Neural progenitor cell (in vitro differentiated cells): Measurements from ENCODE around the gene IFNA10. TPM values are rescaled to one million over a fixed set of nuclear protein-coding genes. Genes with fewer than 3 reads are reported as not detected.
"Not testable (repeated sequence)": the region's sequence is repeated elsewhere in the genome, so short reads cannot be mapped to it uniquely, and the experiment has no call there.

Experiments used
- DNase-seq: peaks from one replicate; pipeline ENCODE4 v3.0.0-alpha.2; 2016; ENCODE audit warnings: low spot score
- H2AFZ ChIP-seq: fragments of 200-600 bp; sonication (generic); replicated peaks from 2 replicates; pipeline ENCODE4 v1.6.1; 2016; ENCODE audit warnings: antibody characterized with exemption
- H3F3A ChIP-seq: fragments of 200-600 bp; sonication (generic); 2 replicates; pipeline ENCODE4 v1.6.1; 2016; ENCODE audit warnings: antibody characterized with exemption, low read depth
- H3K27ac ChIP-seq: fragments of 200-600 bp; sonication (generic); 2 replicates; pipeline ENCODE4 v1.5.1; 2016; ENCODE audit warnings: mild to moderate bottlenecking
- H3K27me3 ChIP-seq: fragments of 200-600 bp; sonication (generic); 2 replicates; pipeline ENCODE4 v1.6.1; 2016; ENCODE audit warnings: mild to moderate bottlenecking, moderate library complexity
- H3K36me3 ChIP-seq: fragments of 200-600 bp; sonication (generic); 2 replicates; pipeline ENCODE4 v1.5.1; 2016
- H3K4me1 ChIP-seq: fragments of 200-600 bp; sonication (generic); 2 replicates; pipeline ENCODE4 v1.6.1; 2016; ENCODE audit warnings: mixed run types
- H3K4me2 ChIP-seq: fragments of 200-600 bp; sonication (generic); 2 replicates; pipeline ENCODE4 v1.6.1; 2016
- H3K4me3 ChIP-seq: fragments of 200-600 bp; sonication (generic); 2 replicates; pipeline ENCODE4 v1.5.1; 2016
- H3K79me2 ChIP-seq: fragments of 200-600 bp; sonication (generic); 2 replicates; pipeline ENCODE4 v1.6.1; 2016; ENCODE audit warnings: low read depth
- H3K9ac ChIP-seq: fragments of 200-600 bp; sonication (generic); 2 replicates; pipeline ENCODE4 v1.6.1; 2016
- H3K9me3 ChIP-seq: fragments of 200-600 bp; sonication (generic); 2 replicates; pipeline ENCODE4 v1.5.1; 2016; ENCODE audit warnings: low read depth
- H4K20me1 ChIP-seq: fragments of 200-600 bp; sonication (generic); 2 replicates; pipeline ENCODE4 v1.6.1; 2016; ENCODE audit warnings: low read depth
- H3K27ac Mint-ChIP-seq: 3 replicates; pipeline ENCODE4 v1.8.0; 2021; ENCODE audit warnings: mixed read lengths
- H3K27me3 Mint-ChIP-seq: 2 replicates; pipeline ENCODE4 v1.8.0; 2022; ENCODE audit warnings: low read depth, mild to moderate bottlenecking, inconsistent platforms, moderate library complexity, mixed read lengths; ENCODE audit not compliant: insufficient read depth
- H3K36me3 Mint-ChIP-seq: 3 replicates; pipeline ENCODE4 v1.8.0; 2021; ENCODE audit warnings: mixed read lengths
- H3K4me1 Mint-ChIP-seq: 3 replicates; pipeline ENCODE4 v1.8.0; 2021; ENCODE audit warnings: mixed read lengths
- H3K4me3 Mint-ChIP-seq: 3 replicates; pipeline ENCODE4 v1.8.0; 2021; ENCODE audit warnings: mild to moderate bottlenecking, moderate library complexity, mixed read lengths
- H3K9me3 Mint-ChIP-seq: 3 replicates; pipeline ENCODE4 v1.8.0; 2020; ENCODE audit warnings: mixed read lengths
- CTCF ChIP-seq: fragments of 200-600 bp; sonication (generic); IDR thresholded peaks from 2 replicates; pipeline ENCODE4 v1.5.1; 2017; ENCODE audit warnings: antibody characterized with exemption, mild to moderate bottlenecking
- EZH2 ChIP-seq: fragments of 200-600 bp; sonication (generic); IDR thresholded peaks from 2 replicates; pipeline ENCODE4 v1.6.1; 2017; ENCODE audit warnings: antibody characterized with exemption, mild to moderate bottlenecking, moderate library complexity
- EZH2phosphoT487 ChIP-seq: fragments of 200-600 bp; sonication (generic); IDR thresholded peaks from 2 replicates; pipeline ENCODE4 v1.6.1; 2017; ENCODE audit warnings: antibody characterized with exemption
- small RNA-seq: library from RNA; depleted of rRNA; stranded (forward); fragments of <200 nt; gene quantifications from one replicate; pipeline ENCODE3, GENCODE V24; 2015
- total RNA-seq: library from RNA; depleted of rRNA; stranded (reverse); fragments of >200 nt; gene quantifications from 2 replicates; pipeline ENCODE4 v1.2.3, GENCODE V29; 2015; ENCODE audit warnings: low replicate concordance

IFNA10 gene
- total RNA-seq, 1 donor from 2014 or later: not detected

GRCh38 chr9:21171351-21171750, 35.6 kb downstream of the IFNA10 start:
- H2AFZ ChIP-seq: no peak overlapping the region
- peaks cover 4% of the 10 kb centered on the region for H3K27me3 Mint-ChIP-seq
- no peak overlapping the region for H3K4me3 ChIP-seq
- H3K9ac ChIP-seq: no peak overlapping the region
- peaks cover 16% of the 10 kb centered on the region for H3K27me3 ChIP-seq
- no peak overlapping the region for H3K27ac Mint-ChIP-seq
- no peak overlapping the region for H3K4me2 ChIP-seq
- no peaks in the 10 kb centered on the region for H3K9me3 Mint-ChIP-seq
- H3K79me2 ChIP-seq: no peaks in the 10 kb centered on the region
- no peaks in the 10 kb centered on the region for H3F3A ChIP-seq
- H3K4me3 Mint-ChIP-seq: no peak overlapping the region
- H3K4me1 ChIP-seq: no peaks in the 10 kb centered on the region
- H3K9me3 ChIP-seq: no peaks in the 10 kb centered on the region
- no peaks in the 10 kb centered on the region for H4K20me1 ChIP-seq
- H3K27ac ChIP-seq: no peak overlapping the region
- no peaks in the 10 kb centered on the region for H3K36me3 ChIP-seq
- H3K36me3 Mint-ChIP-seq: no peaks in the 10 kb centered on the region
- DNase-seq: no peak
- TF ChIP-seq EZH2phosphoT487 (no peak), CTCF (no peak), EZH2 (no peak)
- no peaks in the 10 kb centered on the region for H3K4me1 Mint-ChIP-seq

- not testable (repeated sequence) for H4K20me1 ChIP-seq, H2AFZ ChIP-seq, H3K9me3 Mint-ChIP-seq, H3K4me3 ChIP-seq, H3K4me1 ChIP-seq, H3K4me2 ChIP-seq, H3F3A ChIP-seq, H3K4me1 Mint-ChIP-seq, H3K9me3 ChIP-seq, H3K79me2 ChIP-seq, H3K27ac ChIP-seq, H3K27ac Mint-ChIP-seq, H3K27me3 ChIP-seq, H3K4me3 Mint-ChIP-seq, DNase-seq, H3K27me3 Mint-ChIP-seq, H3K36me3 Mint-ChIP-seq, H3K9ac ChIP-seq, H3K36me3 ChIP-seq
Measured at GRCh38 chr9:21166560-21166959, 40.4 kb downstream of the IFNA10 start, which contains the start of gene IFNA21. Gene IFNA21 (minus strand): TSS chr9:21166660. CDS start chr9:21166612, 48 bp downstream.

- TF ChIP-seq CTCF (no peak), EZH2phosphoT487 (no peak), EZH2 (no peak)
- Mint-ChIP-seq H3K4me3 (no peak overlapping the region), H3K36me3 (no peaks in the 10 kb centered on the region), H3K27me3 (peaks cover 2% of the 10 kb centered on the region), H3K27ac (no peak overlapping the region), H3K4me1 (no peaks in the 10 kb centered on the region), H3K9me3 (peaks cover 3% of the 10 kb centered on the region)
- H3K4me3 ChIP-seq: no peak overlapping the region
- no peak overlapping the region for H3K27ac ChIP-seq
- no peaks in the 10 kb centered on the region for H3K4me1 ChIP-seq
- H3K79me2 ChIP-seq: no peaks in the 10 kb centered on the region
- H3K4me2 ChIP-seq: no peak overlapping the region
- no peaks in the 10 kb centered on the region for H3K36me3 ChIP-seq
- no peak overlapping the region for H2AFZ ChIP-seq
- no peaks in the 10 kb centered on the region for H3K27me3 ChIP-seq
- no peak for DNase-seq
- no peak overlapping the region for H3K9ac ChIP-seq
- H3K9me3 ChIP-seq: no peaks in the 10 kb centered on the region
- no peaks in the 10 kb centered on the region for H3F3A ChIP-seq
- H4K20me1 ChIP-seq: no peaks in the 10 kb centered on the region
Measured at GRCh38 chr9:21165516-21165915, 41.4 kb downstream of the IFNA10 start.

GRCh38 chr9:21160178-21160577, 46.8 kb downstream of the IFNA10 start:
- Mint-ChIP-seq H3K27me3 (no peaks in the 10 kb centered on the region), H3K4me3 (no peak overlapping the region), H3K4me1 (peaks cover 2% of the 10 kb centered on the region), H3K36me3 (no peaks in the 10 kb centered on the region), H3K27ac (no peak overlapping the region), H3K9me3 (peaks cover 3% of the 10 kb centered on the region)
- Histone ChIP-seq H4K20me1 (no peaks in the 10 kb centered on the region), H3K9me3 (no peaks in the 10 kb centered on the region), H3K27me3 (no peaks in the 10 kb centered on the region), H3K4me1 (no peaks in the 10 kb centered on the region), H3K79me2 (no peaks in the 10 kb centered on the region), H3F3A (no peaks in the 10 kb centered on the region), H3K27ac (no peak overlapping the region), H3K36me3 (no peaks in the 10 kb centered on the region), H3K4me2 (peak overlapping the region; percentile 43), H3K9ac (no peak overlapping the region), H2AFZ (no peak overlapping the region), H3K4me3 (no peak overlapping the region)
- TF ChIP-seq CTCF: no peak
- DNase-seq: peak; percentile 27

Small RNAs within 50 kb of the gene (small RNA-seq; reads per million reads assigned to genes)
- gene RF00019: not detected

Other genes with a start within 250 kb of the IFNA10 start
- gene HACD4, start 175.5 kb downstream of the IFNA10 start, total RNA-seq: 1.1 and 1.2 TPM in 2 replicates
- gene IFNB1, start 129.2 kb downstream of the IFNA10 start, total RNA-seq: not detected in 2 replicates
- not detected in 2 replicates for gene IFNW1, start 65.3 kb downstream of the IFNA10 start, total RNA-seq
- not detected in 2 replicates for gene IFNA21, start 40.5 kb downstream of the IFNA10 start, total RNA-seq
- not detected in 2 replicates for gene IFNA4, start 19.6 kb downstream of the IFNA10 start, total RNA-seq
- not detected in 2 replicates for gene IFNA7, start 4.9 kb downstream of the IFNA10 start, total RNA-seq
- gene IFNA16, start 10.2 kb upstream of the IFNA10 start, total RNA-seq: not detected in 2 replicates
- not detected in 2 replicates for gene IFNA17, start 21.1 kb upstream of the IFNA10 start, total RNA-seq
- not detected in 2 replicates for gene IFNA14, start 32.9 kb upstream of the IFNA10 start, total RNA-seq
- gene IFNA5, start 98.2 kb upstream of the IFNA10 start, total RNA-seq: 0.21 TPM in 1 of 2 replicates, not detected in the other
- gene KLHL9, start 128.3 kb upstream of the IFNA10 start, total RNA-seq: 33.5 and 42.0 TPM in 2 replicates
- not detected in 2 replicates for gene IFNA6, start 143.7 kb upstream of the IFNA10 start, total RNA-seq
- gene IFNA13, start 160.9 kb upstream of the IFNA10 start, total RNA-seq: not detected in 2 replicates
- gene IFNA2, start 178.3 kb upstream of the IFNA10 start, total RNA-seq: not detected in 2 replicates
- gene IFNA8, start 202.0 kb upstream of the IFNA10 start, total RNA-seq: not detected in 2 replicates
- not detected in 2 replicates for gene IFNA1, start 233.3 kb upstream of the IFNA10 start, total RNA-seq